Naive thymus-derived CD4-positive, alpha-beta T cell (primary cell): ENCODE data around the gene WDR77. TPM values are rescaled to one million over a fixed set of nuclear protein-coding genes. Genes with fewer than 3 reads are reported as not detected.

Experiments
- ATAC-seq: fragments of 150-1000 bp; cut with Tn5 transposase; 2 replicates; pipeline ENCODE4 v1.10.0; 2021; ENCODE audit warnings: mild to moderate bottlenecking, moderate library complexity
- CTCF ChIA-PET: fragments of 350-600 bp; sonication (Branson Sonifier 250); formaldehyde crosslinking; loops from one replicate; lab custom pipeline; 2021; ENCODE audit warnings: antibody characterized with exemption; lab: Charles Lee
- POLR2A ChIA-PET: fragments of 350-600 bp; sonication (Branson Sonifier 250); formaldehyde crosslinking; loops from one replicate; lab custom pipeline; 2021; ENCODE audit warnings: antibody characterized with exemption, inconsistent platforms; lab: Charles Lee
- DNase-seq, 9 donors: peaks; one replicate each; pipeline versions ENCODE4 v3.0.0 to v3.0.0-alpha.2; 2020 to 2022; ENCODE audit warnings: mixed read lengths in 1 of 9
- H3K27ac ChIP-seq: one replicate; pipeline ENCODE4 v1.7.0; 2013; ENCODE audit warnings: mild to moderate bottlenecking, low read depth, low read length, moderate library complexity
- H3K27me3 ChIP-seq, 2 donors: one replicate each; pipeline ENCODE4 v1.7.0; 2013; ENCODE audit warnings: low read length in 2 of 2, mild to moderate bottlenecking in 2 of 2, moderate library complexity in 2 of 2; ENCODE audit not compliant: control insufficient read depth in 2 of 2, insufficient read depth in 2 of 2
- H3K36me3 ChIP-seq, 3 experiments: 1 replicate in 2 of 3; 2 replicates in 1 of 3; pipeline ENCODE4 v1.7.0; 2013; ENCODE audit warnings: low read length in 3 of 3, mild to moderate bottlenecking in 3 of 3, moderate library complexity in 1 of 3; ENCODE audit not compliant: insufficient read depth in 3 of 3, control insufficient read depth in 2 of 3
- H3K4me1 ChIP-seq, 2 donors: one replicate each; pipeline ENCODE4 v1.7.0; 2013; ENCODE audit warnings: low read length in 2 of 2, mild to moderate bottlenecking in 2 of 2, moderate library complexity in 1 of 2; ENCODE audit not compliant: control insufficient read depth in 2 of 2, insufficient read depth in 2 of 2
- H3K4me3 ChIP-seq: 2 replicates; pipeline ENCODE4 v1.7.0; 2013; ENCODE audit warnings: mild to moderate bottlenecking, low read length
- H3K9me3 ChIP-seq, 3 experiments: 1 replicate in 2 of 3; 2 replicates in 1 of 3; pipeline ENCODE4 v1.7.0; 2013; ENCODE audit warnings: low read length in 3 of 3; ENCODE audit not compliant: control insufficient read depth in 2 of 3
- H3K27ac Mint-ChIP-seq, 9 donors: one replicate each; pipeline ENCODE4 v1.8.0; 2020 to 2022; ENCODE audit warnings: mixed read lengths in 9 of 9, mild to moderate bottlenecking in 8 of 9, moderate library complexity in 5 of 9, inconsistent platforms in 2 of 9
- H3K27me3 Mint-ChIP-seq, 5 donors: one replicate each; pipeline ENCODE4 v1.8.0; 2021 to 2022; ENCODE audit warnings: mixed read lengths in 5 of 5, mild to moderate bottlenecking in 1 of 5
- H3K36me3 Mint-ChIP-seq, 5 donors: one replicate each; pipeline ENCODE4 v1.8.0; 2020 to 2022; ENCODE audit warnings: mixed read lengths in 5 of 5, mild to moderate bottlenecking in 3 of 5, inconsistent platforms in 1 of 5
- H3K4me1 Mint-ChIP-seq, 7 donors: one replicate each; pipeline ENCODE4 v1.8.0; 2020 to 2022; ENCODE audit warnings: mixed read lengths in 7 of 7, mild to moderate bottlenecking in 3 of 7, inconsistent platforms in 1 of 7
- H3K4me3 Mint-ChIP-seq, 10 donors: one replicate each; pipeline ENCODE4 v1.8.0; 2020 to 2022; ENCODE audit warnings: mild to moderate bottlenecking in 10 of 10, mixed read lengths in 10 of 10, moderate library complexity in 6 of 10, inconsistent platforms in 2 of 10
- H3K9me3 Mint-ChIP-seq, 11 donors: one replicate each; pipeline ENCODE4 v1.8.0; 2020 to 2022; ENCODE audit warnings: mixed read lengths in 11 of 11, mild to moderate bottlenecking in 4 of 11, inconsistent platforms in 1 of 11, moderate library complexity in 1 of 11
- intact Hi-C, 2 donors: fragments of 100-400 bp; cut with micrococcal nuclease; formaldehyde crosslinking; loops; one replicate each; pipeline ENCODE4 v1.15.1; 2023
- polyA plus RNA-seq, 2 donors: library from polyadenylated mRNA; unstranded; fragments of 300-500 nt; fragmentation: Illumina TruSeq; gene quantifications; one replicate each; pipeline ENCODE4 v1.2.3, GENCODE V29; 2021
- total RNA-seq, 6 experiments: library from RNA in 5 of 6; stranded (reverse) in 5 of 6; gene quantifications; 1 replicate in 5 of 6; 2 replicates in 1 of 6; pipeline ENCODE4 v1.2.3 and lab custom pipeline; 2021 to 2026

Gene WDR77
- total and polyA plus RNA-seq, 7 experiments from 2014 or later = 20.7 to 44.7 (median 30.0) TPM

GRCh38 chr1:111475701-111476100 is 26.6 kb upstream of the WDR77 start:
- H3K4me1 ChIP-seq = peaks cover 55 to 56% of the 10 kb centered on the region in 2 donors
- Mint-ChIP-seq H3K27ac (peak overlapping the region in 6 of 9 donors; percentile 89 to 96 (median 92)), H3K36me3 (peaks cover 9 to 27% (median 19%) of the 10 kb centered on the region in 5 donors), H3K27me3 (peaks cover 0 to 18% (median 0%) of the 10 kb centered on the region in 5 donors), H3K9me3 (peaks cover 0 to 5% (median 0%) of the 10 kb centered on the region in 11 donors), H3K4me3 (peak overlapping the region in 9 of 10 donors; percentile 75 to 98 (median 92)), H3K4me1 (peaks cover 34 to 64% (median 51%) of the 10 kb centered on the region in 7 donors)
- ATAC-seq (no peak), DNase-seq (peak in 1 of 9 donors; percentile 33)
- peak overlapping the region; percentile 87 for H3K27ac ChIP-seq
- no peaks in the 10 kb centered on the region for H3K27me3 ChIP-seq
- H3K4me3 ChIP-seq = peak overlapping the region; percentile 48
- intact Hi-C loops = loop anchor here (1.0 to 10.0 kb wide), 4 partner anchors 26 to 1261 kb away; partner anchors contain the start of genes ATP5PB (in 1 of the 2), CHI3L2 (in 1 of the 2), DDX20 (in 1 of the 2) and KCNC4 (in 1 of the 2)
- ChIA-PET POLR2A (interaction anchor here (0.6 to 9.0 kb wide), 13 partner anchors 9 to 279 kb away, joined by 3 to 96 read pairs (median 4); partner anchors contain the start of genes ADORA3, ATP5PB, TMIGD3 and WDR77), CTCF (interaction anchor here (0.6 to 9.9 kb wide), 5 partner anchors 32 to 294 kb away, joined by 3 to 83 read pairs (median 3); no protein-coding TSS in a partner anchor)
- peaks cover 0 to 11% (median 5%) of the 10 kb centered on the region in 3 experiments for H3K36me3 ChIP-seq
- no peaks in the 10 kb centered on the region for H3K9me3 ChIP-seq

DNA sequence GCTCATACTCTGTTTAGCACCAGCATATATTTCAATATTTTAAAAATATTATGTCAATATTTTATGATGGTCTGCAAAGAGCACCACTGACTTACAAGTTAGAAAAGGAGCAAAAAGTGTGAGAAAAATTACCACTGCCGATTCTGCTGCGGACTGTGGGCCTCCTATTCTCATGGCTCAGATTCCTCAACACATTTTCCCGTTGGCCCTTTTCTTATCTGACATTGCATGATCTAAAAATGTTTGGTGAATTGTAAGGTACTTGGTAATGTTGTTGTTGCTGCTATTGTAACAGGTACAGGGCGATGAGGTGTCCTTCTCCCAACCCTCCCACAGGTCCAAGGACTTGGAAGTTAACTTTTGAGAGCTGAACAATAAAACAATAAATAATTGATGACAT is 25.5 kb upstream of the WDR77 start:
- peaks cover 0 to 12% (median 0%) of the 10 kb centered on the region in 5 donors for H3K27me3 Mint-ChIP-seq
- H3K9me3 Mint-ChIP-seq = peaks cover 0 to 5% (median 0%) of the 10 kb centered on the region in 11 donors
- Histone ChIP-seq H3K27ac (peak overlapping the region; percentile 87), H3K4me3 (peak overlapping the region; percentile 48), H3K4me1 (peaks cover 66 to 68% of the 10 kb centered on the region in 2 donors), H3K36me3 (peaks cover 0 to 11% (median 5%) of the 10 kb centered on the region in 3 experiments), H3K27me3 (no peaks in the 10 kb centered on the region), H3K9me3 (no peaks in the 10 kb centered on the region)
- H3K36me3 Mint-ChIP-seq = peaks cover 9 to 27% (median 19%) of the 10 kb centered on the region in 5 donors
- ChIA-PET POLR2A (interaction anchor here (0.6 to 9.0 kb wide), 7 partner anchors 23 to 1980 kb away, joined by 3 to 96 read pairs (median 3); partner anchors contain the start of genes ATP5PB and WDR77), CTCF (interaction anchor here (0.6 to 9.9 kb wide), 4 partner anchors 25 to 239 kb away, joined by 3 to 83 read pairs (median 4); partner anchors contain the start of genes ATP5PB and WDR77)
- H3K27ac Mint-ChIP-seq = peak overlapping the region in 5 of 9 donors; percentile 91 to 96 (median 93)
- peak overlapping the region in 9 of 10 donors; percentile 87 to 98 (median 92) for H3K4me3 Mint-ChIP-seq
- DNase-seq = no peak
- intact Hi-C loops = loop anchor here (5.0 to 10.0 kb wide), 3 partner anchors 33 to 1260 kb away; partner anchors contain the start of genes CHI3L2 (in 1 of the 2) and KCNC4 (in 1 of the 2)
- peaks cover 32 to 53% (median 43%) of the 10 kb centered on the region in 7 donors for H3K4me1 Mint-ChIP-seq
- ATAC-seq = no peak

GRCh38 chr1:111474106-111474505 is 25.1 kb upstream of the WDR77 start:
- Histone ChIP-seq H3K27ac (peak overlapping the region; percentile 87), H3K4me3 (peak overlapping the region; percentile 48), H3K36me3 (peaks cover 0 to 11% (median 5%) of the 10 kb centered on the region in 3 experiments), H3K9me3 (no peaks in the 10 kb centered on the region), H3K4me1 (peaks cover 70 to 71% of the 10 kb centered on the region in 2 donors), H3K27me3 (no peaks in the 10 kb centered on the region)
- no peak for ATAC-seq
- intact Hi-C loops = loop anchor here (5.0 to 10.0 kb wide), 3 partner anchors 33 to 1259 kb away; partner anchors contain the start of genes CHI3L2 (in 1 of the 2) and KCNC4 (in 1 of the 2)
- DNase-seq = no peak
- Mint-ChIP-seq H3K4me3 (peak overlapping the region in 9 of 10 donors; percentile 87 to 98 (median 92)), H3K27me3 (peaks cover 0 to 10% (median 0%) of the 10 kb centered on the region in 5 donors), H3K27ac (peak overlapping the region in 6 of 9 donors; percentile 84 to 96 (median 92)), H3K36me3 (peaks cover 9 to 27% (median 19%) of the 10 kb centered on the region in 5 donors), H3K4me1 (peaks cover 31 to 51% (median 43%) of the 10 kb centered on the region in 7 donors), H3K9me3 (peaks cover 0 to 5% (median 0%) of the 10 kb centered on the region in 11 donors)
- ChIA-PET POLR2A (interaction anchor here (0.9 to 9.0 kb wide), 6 partner anchors 23 to 240 kb away, joined by 3 to 96 read pairs (median 3); partner anchors contain the start of genes ATP5PB and WDR77), CTCF (interaction anchor here (1.0 to 9.9 kb wide), 4 partner anchors 21 to 34 kb away, joined by 3 to 83 read pairs (median 4); partner anchors contain the start of genes ATP5PB and WDR77)

DNA sequence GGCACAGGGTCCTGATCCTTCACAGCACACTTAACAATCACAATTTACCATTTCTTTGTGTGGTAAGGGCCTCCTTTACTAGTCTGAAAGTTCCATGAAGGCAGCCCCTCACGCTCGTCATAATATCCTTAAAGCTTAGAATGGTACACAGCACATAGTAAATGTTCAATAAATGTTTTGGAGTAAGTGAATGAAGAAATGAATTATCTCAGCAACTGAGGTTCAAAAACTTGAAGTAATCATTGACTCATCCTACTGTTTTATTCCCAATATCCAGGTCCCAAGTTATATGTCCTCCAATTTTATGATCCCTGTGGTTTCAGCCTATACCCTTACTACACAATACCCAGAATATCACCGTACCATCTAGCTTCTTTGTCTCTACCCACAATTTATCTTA is 22.5 kb upstream of the WDR77 start:
- no peaks in the 10 kb centered on the region for H3K9me3 Mint-ChIP-seq
- Histone ChIP-seq H3K4me1 (peaks cover 50 to 54% of the 10 kb centered on the region in 2 donors), H3K4me3 (peak overlapping the region; percentile 36), H3K27ac (peak overlapping the region; percentile 68), H3K27me3 (no peaks in the 10 kb centered on the region), H3K36me3 (peaks cover 0 to 13% (median 0%) of the 10 kb centered on the region in 3 experiments), H3K9me3 (no peaks in the 10 kb centered on the region)
- ChIA-PET CTCF (interaction anchor here (0.7 to 3.2 kb wide), 3 partner anchors 11 to 298 kb away, joined by 3 to 15 read pairs (median 5); no protein-coding TSS in a partner anchor), POLR2A (interaction anchor here (0.6 to 9.0 kb wide), 12 partner anchors 9 to 285 kb away, joined by 3 to 96 read pairs (median 4); partner anchors contain the start of genes ADORA3, ATP5PB, DDX20 and TMIGD3)
- no peak overlapping the region for H3K27ac Mint-ChIP-seq
- ATAC-seq = no peak
- DNase-seq = no peak
- peaks cover 10 to 31% (median 19%) of the 10 kb centered on the region in 7 donors for H3K4me1 Mint-ChIP-seq
- no peaks in the 10 kb centered on the region for H3K27me3 Mint-ChIP-seq
- H3K4me3 Mint-ChIP-seq = no peak overlapping the region
- peaks cover 0 to 20% (median 6%) of the 10 kb centered on the region in 5 donors for H3K36me3 Mint-ChIP-seq
- intact Hi-C loops = loop anchor here (1.0 to 10.0 kb wide), 5 partner anchors 22 to 1257 kb away; partner anchors contain the start of genes ATP5PB (in 2 of the 2), WDR77 (in 2 of the 2), CHI3L2 (in 1 of the 2) and DDX20 (in 1 of the 2)

DNA sequence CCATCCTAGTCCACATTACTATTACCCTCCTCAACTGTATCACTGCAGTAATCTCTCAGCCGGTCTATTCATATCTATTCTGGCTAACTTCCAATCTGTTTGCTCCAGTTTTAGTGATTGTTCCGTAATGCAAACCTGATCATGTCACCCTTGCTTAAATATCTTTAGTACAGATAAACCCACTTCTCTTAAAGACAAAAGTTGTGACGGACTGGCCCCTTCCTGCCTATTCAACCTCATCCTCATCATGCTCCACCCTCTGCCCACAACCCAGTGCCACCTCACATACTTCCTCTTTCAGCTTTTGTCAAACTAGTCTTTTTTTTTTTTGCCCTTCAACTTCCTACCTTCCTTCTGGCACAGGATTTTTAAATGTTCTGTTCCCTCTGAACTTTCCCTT is 22.0 kb upstream of the WDR77 start:
- POLR2A ChIA-PET = interaction anchor here (0.6 to 9.0 kb wide), 9 partner anchors 8 to 284 kb away, joined by 3 to 96 read pairs (median 4); partner anchors contain the start of genes ADORA3, ATP5PB, TMIGD3 and WDR77
- Histone ChIP-seq H3K4me3 (peak overlapping the region; percentile 37), H3K27ac (peak overlapping the region; percentile 68), H3K27me3 (no peaks in the 10 kb centered on the region), H3K36me3 (peaks cover 0 to 13% (median 0%) of the 10 kb centered on the region in 3 experiments), H3K4me1 (peaks cover 45 to 49% of the 10 kb centered on the region in 2 donors), H3K9me3 (no peaks in the 10 kb centered on the region)
- peaks cover 0 to 20% (median 5%) of the 10 kb centered on the region in 5 donors for H3K36me3 Mint-ChIP-seq
- CTCF ChIA-PET = interaction anchor here (0.6 to 3.2 kb wide), 3 partner anchors 11 to 440 kb away, joined by 5 to 15 read pairs (median 5); no protein-coding TSS in a partner anchor
- no peaks in the 10 kb centered on the region for H3K9me3 Mint-ChIP-seq
- peak in 8 of 9 donors; percentile 40 to 89 (median 84) for DNase-seq
- peak; percentile 96 for ATAC-seq
- H3K27ac Mint-ChIP-seq = no peak overlapping the region
- peaks cover 10 to 26% (median 15%) of the 10 kb centered on the region in 7 donors for H3K4me1 Mint-ChIP-seq
- H3K4me3 Mint-ChIP-seq = no peak overlapping the region
- H3K27me3 Mint-ChIP-seq = no peaks in the 10 kb centered on the region
- intact Hi-C loops = loop anchor here (1.0 to 10.0 kb wide), 5 partner anchors 22 to 1256 kb away; partner anchors contain the start of genes ATP5PB (in 2 of the 2), WDR77 (in 2 of the 2), CHI3L2 (in 1 of the 2) and DDX20 (in 1 of the 2)
